ENCODE data around the gene FAM193A. TPM values are rescaled to one million over a fixed set of nuclear protein-coding genes. Genes with fewer than 3 reads are reported as not detected.
"Not testable (repeated sequence)": the region's sequence is repeated elsewhere in the genome, so short reads cannot be mapped to it uniquely, and the experiment has no call there.

The FAM193A gene
- total RNA-seq, 1 donor from 2014 or later: 17.1 TPM

GRCh38 chr4:2647403-2648158 lies 111.1 kb downstream of the FAM193A start:
- FAIRE-seq (no peak), DNase-seq (ENCODE audit: low spot score in 2 of 2) (no peak)

GRCh38 chr4:2648159-2648814 lies 111.8 kb downstream of the FAM193A start:
- DNase-seq (ENCODE audit: low spot score in 2 of 2): no peak
- FAIRE-seq: no peak

- no peak for FAIRE-seq
Measured at GRCh38 chr4:2649604-2650114, 113.2 kb downstream of the FAM193A start.

GRCh38 chr4:2650276-2650675 lies 113.8 kb downstream of the FAM193A start:
- DNase-seq (ENCODE audit: low spot score in 2 of 2): no peak
- no peak for FAIRE-seq

More at GRCh38 chr4:2649604-2650114, 113.2 kb downstream of the FAM193A start:
- DNase-seq (ENCODE audit: low spot score in 2 of 2): no peak

GRCh38 chr4:2651546-2651945 lies 115.1 kb downstream of the FAM193A start:
- DNase-seq (ENCODE audit: low spot score in 2 of 2) (no peak), FAIRE-seq (no peak)

- DNase-seq (ENCODE audit: low spot score in 2 of 2) (no peak), FAIRE-seq (no peak)
Measured at GRCh38 chr4:2651998-2652397, 115.6 kb downstream of the FAM193A start.

GRCh38 chr4:2652415-2653160 lies 116.1 kb downstream of the FAM193A start:
- DNase-seq (ENCODE audit: low spot score in 2 of 2) (no peak), FAIRE-seq (no peak)

- FAIRE-seq (no peak), DNase-seq (ENCODE audit: low spot score in 2 of 2) (no peak)
Measured at GRCh38 chr4:2660596-2661211, 124.3 kb downstream of the FAM193A start.

- FAIRE-seq (no peak), DNase-seq (ENCODE audit: low spot score in 2 of 2) (no peak)
Measured at GRCh38 chr4:2662598-2662997, 126.2 kb downstream of the FAM193A start.

GRCh38 chr4:2663275-2663674 lies 126.8 kb downstream of the FAM193A start:
- FAIRE-seq: no peak
- DNase-seq (ENCODE audit: low spot score in 2 of 2): no peak

GRCh38 chr4:2666722-2667247 lies 130.3 kb downstream of the FAM193A start:
- FAIRE-seq (no peak), DNase-seq (ENCODE audit: low spot score in 2 of 2) (no peak)

- DNase-seq (ENCODE audit: low spot score in 2 of 2): no peak
- FAIRE-seq: no peak
Measured at GRCh38 chr4:2667428-2667827, 131.0 kb downstream of the FAM193A start.

GRCh38 chr4:2671267-2671895 lies 134.9 kb downstream of the FAM193A start:
- FAIRE-seq: no peak
- no peak for DNase-seq (ENCODE audit: low spot score in 2 of 2)

GRCh38 chr4:2672082-2672481 lies 135.6 kb downstream of the FAM193A start:
- FAIRE-seq (no peak), DNase-seq (ENCODE audit: low spot score in 2 of 2) (no peak)

GRCh38 chr4:2672700-2673099 lies 136.3 kb downstream of the FAM193A start:
- FAIRE-seq (no peak), DNase-seq (ENCODE audit: low spot score in 2 of 2) (no peak)

GRCh38 chr4:2673157-2673556 lies 136.7 kb downstream of the FAM193A start:
- no peak for DNase-seq (ENCODE audit: low spot score in 2 of 2)
- no peak for FAIRE-seq

GRCh38 chr4:2679762-2680161 lies 143.3 kb downstream of the FAM193A start:
- FAIRE-seq; DNase-seq (ENCODE audit: low spot score in 2 of 2): not testable (repeated sequence)

- no peak for FAIRE-seq
- DNase-seq (ENCODE audit: low spot score in 2 of 2): no peak
Measured at GRCh38 chr4:2684486-2684885, 148.0 kb downstream of the FAM193A start.

- no peak for FAIRE-seq
Measured at GRCh38 chr4:2685541-2685940, 149.1 kb downstream of the FAM193A start.

More at GRCh38 chr4:2685541-2685940, 149.1 kb downstream of the FAM193A start:
- no peak for DNase-seq (ENCODE audit: low spot score in 2 of 2)

All from frontal cortex (tissue), 4 donors.